Tibial artery (tissue), 4 donors: ENCODE results near the gene PIR.

Source experiments
- DNase-seq, 2 donors: peaks; one replicate each; pipeline ENCODE4 v3.0.0-alpha.2; 2019
- H3K27ac ChIP-seq, 2 donors: fragments of 200-600 bp; sonication (generic) in 1 of 2; 1 replicate in 1 of 2; 2 replicates in 1 of 2; pipeline ENCODE4 v1.5.1; 2018 to 2019; ENCODE audit warnings: mild to moderate bottlenecking in 1 of 2
- H3K27me3 ChIP-seq, 2 donors: fragments of 200-600 bp; sonication (generic) in 1 of 2; one replicate each; pipeline versions ENCODE4 v1.5.1 to v1.6.0; 2016 to 2019
- H3K36me3 ChIP-seq, 3 donors: fragments of 200-600 bp; sonication (generic) in 2 of 3; one replicate each; pipeline ENCODE4 v1.5.1; 2016 to 2019; ENCODE audit warnings: mild to moderate bottlenecking in 2 of 3
- H3K4me1 ChIP-seq, 4 donors: fragments of 200-600 bp; sonication (generic) in 2 of 4; 1 replicate in 3 of 4; 2 replicates in 1 of 4; pipeline ENCODE4 v1.5.1; 2016 to 2019
- H3K4me3 ChIP-seq, 2 donors: fragments of 200-600 bp; sonication (generic) in 1 of 2; 1 replicate in 1 of 2; 2 replicates in 1 of 2; pipeline ENCODE4 v1.5.1; 2018 to 2019; ENCODE audit warnings: mild to moderate bottlenecking in 2 of 2
- H3K9me3 ChIP-seq, 3 donors: fragments of 200-600 bp; sonication (generic) in 1 of 3; one replicate each; pipeline ENCODE4 v1.5.1; 2016 to 2019
- intact Hi-C: fragments of 100-400 bp; cut with DNase I; formaldehyde crosslinking; loops from one replicate; pipeline ENCODE4 v1.15.0; 2023; ENCODE audit warnings: low total_unique reads
- TF ChIP-seq, protein P1 (sequence below), 2 experiments: fragments of 200-600 bp in 1 of 2; fragments of 450-650 bp in 1 of 2; IDR thresholded peaks; one replicate each; pipeline ENCODE4 v1.5.1; 2017 to 2019; ENCODE audit warnings: antibody characterized with exemption in 2 of 2, mild to moderate bottlenecking in 1 of 2, moderate library complexity in 1 of 2

PIR gene

DNA sequence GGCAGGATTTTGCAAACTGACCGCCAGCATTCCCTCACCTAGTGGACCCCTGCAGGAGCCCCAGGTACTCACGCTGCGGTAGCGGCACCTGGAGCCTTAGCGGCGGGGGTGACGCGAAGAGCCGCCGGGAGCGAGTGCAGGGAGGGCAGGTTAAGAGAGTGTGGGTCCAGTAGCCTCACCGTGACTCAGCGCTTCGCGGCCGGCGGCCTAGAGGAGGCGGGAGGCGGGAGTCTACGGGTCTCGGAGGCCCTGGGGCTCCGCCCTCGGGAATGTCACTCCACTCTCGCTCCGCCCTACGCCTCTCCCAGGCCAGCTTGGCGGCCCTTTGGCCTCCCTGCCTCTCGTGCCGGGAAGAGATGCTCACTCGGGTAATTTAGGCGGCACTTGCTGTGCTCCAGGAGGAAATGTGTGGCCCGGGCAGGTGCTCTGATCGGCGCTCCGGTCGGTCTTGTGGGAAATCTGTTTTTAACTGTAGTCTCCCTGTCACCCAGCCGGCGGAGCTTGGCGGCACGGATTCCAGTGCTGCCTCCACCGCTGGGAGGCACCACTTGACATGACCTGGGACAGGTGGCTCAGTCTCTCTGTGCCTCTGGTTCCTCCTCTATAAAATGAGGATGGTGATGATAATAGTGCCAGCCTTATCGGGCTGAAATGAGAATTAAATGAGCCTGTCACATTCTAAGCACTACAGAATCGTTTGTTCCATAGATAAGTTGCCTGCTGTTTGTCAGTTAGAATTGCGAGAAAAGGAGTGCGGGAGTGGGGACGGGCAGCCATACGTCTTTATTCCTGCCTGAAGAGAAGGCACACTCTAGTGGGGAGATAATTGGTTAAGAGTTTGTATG is at the start of gene PIR:
TSS of gene PIR (minus strand) at position 216 of the 845 bp plus-strand sequence. CDS start 2,076 bp downstream, outside the sequence.
- H3K36me3 ChIP-seq = no peaks in the 10 kb centered on the region
- H3K4me3 ChIP-seq = peak within 1 kb of the TSS; percentile 59 to 64
- no peaks in the 10 kb centered on the region for H3K27me3 ChIP-seq
- peak within 1 kb of the TSS; percentile 55 to 77 for H3K27ac ChIP-seq
- no peaks in the 10 kb centered on the region for H3K9me3 ChIP-seq
- TF ChIP-seq, protein P1, sequence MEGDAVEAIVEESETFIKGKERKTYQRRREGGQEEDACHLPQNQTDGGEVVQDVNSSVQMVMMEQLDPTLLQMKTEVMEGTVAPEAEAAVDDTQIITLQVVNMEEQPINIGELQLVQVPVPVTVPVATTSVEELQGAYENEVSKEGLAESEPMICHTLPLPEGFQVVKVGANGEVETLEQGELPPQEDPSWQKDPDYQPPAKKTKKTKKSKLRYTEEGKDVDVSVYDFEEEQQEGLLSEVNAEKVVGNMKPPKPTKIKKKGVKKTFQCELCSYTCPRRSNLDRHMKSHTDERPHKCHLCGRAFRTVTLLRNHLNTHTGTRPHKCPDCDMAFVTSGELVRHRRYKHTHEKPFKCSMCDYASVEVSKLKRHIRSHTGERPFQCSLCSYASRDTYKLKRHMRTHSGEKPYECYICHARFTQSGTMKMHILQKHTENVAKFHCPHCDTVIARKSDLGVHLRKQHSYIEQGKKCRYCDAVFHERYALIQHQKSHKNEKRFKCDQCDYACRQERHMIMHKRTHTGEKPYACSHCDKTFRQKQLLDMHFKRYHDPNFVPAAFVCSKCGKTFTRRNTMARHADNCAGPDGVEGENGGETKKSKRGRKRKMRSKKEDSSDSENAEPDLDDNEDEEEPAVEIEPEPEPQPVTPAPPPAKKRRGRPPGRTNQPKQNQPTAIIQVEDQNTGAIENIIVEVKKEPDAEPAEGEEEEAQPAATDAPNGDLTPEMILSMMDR (IDR thresholded peaks at IDR 0.05) = peak in 1 of 2 experiments; percentile 18
- DNase-seq = peak; percentile 84 to 92
- intact Hi-C loops = loop anchor here (10.0 kb wide), 1 partner anchor 361 kb away; the partner anchor contains the start of gene AP1S2
- peaks cover 0 to 16% (median 0%) of the 10 kb centered on the region in 4 donors for H3K4me1 ChIP-seq

DNA sequence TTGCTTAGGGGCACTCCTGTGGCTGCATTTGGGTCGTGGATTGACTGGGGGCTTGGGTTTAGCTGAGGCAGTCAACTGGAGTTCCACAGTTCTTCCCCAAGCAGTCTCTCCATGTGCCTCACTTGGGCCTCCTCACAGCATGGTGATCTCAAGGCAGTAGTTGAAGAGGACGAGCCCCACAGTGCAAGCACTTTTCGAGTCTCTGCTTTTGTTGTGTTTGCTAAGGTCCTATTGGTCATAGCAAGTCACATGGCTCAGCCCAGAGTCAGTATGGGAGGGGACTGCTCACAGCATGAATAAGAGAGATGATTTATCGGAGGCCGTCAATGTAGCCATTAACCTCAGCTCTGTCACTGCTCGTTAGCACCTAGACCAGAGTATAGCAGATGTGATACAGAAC is 37.2 kb upstream of the PIR start:
- Histone ChIP-seq H3K36me3 (no peaks in the 10 kb centered on the region), H3K4me3 (no peak overlapping the region), H3K9me3 (no peaks in the 10 kb centered on the region), H3K27me3 (no peaks in the 10 kb centered on the region), H3K27ac (no peak overlapping the region), H3K4me1 (no peaks in the 10 kb centered on the region)
- TF ChIP-seq, protein P1 (IDR thresholded peaks at IDR 0.05) = no peak
- no peak for DNase-seq
- intact Hi-C loops = no loop called here

DNA sequence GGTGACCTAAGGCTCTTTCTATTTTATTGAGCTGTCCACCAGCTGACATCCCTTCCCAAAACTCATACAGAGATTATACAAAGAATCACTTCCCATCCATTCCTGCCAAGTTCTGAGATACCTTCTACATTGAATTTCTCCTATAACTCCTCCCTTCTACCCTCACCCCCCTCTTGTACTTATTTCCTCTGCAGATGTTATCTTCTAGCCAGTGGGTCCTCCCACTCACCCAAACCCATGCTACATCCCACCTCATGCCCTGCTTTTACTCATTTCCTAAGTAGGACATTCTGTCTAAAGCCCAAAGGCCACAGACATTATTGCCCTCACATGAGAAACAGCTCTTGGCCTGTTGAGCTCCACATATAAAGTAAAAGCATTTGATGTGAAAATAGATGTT is 36.0 kb upstream of the PIR start:
- TF ChIP-seq, protein P1 (IDR thresholded peaks at IDR 0.05) = no peak
- Histone ChIP-seq H3K27me3 (no peaks in the 10 kb centered on the region), H3K4me3 (no peak overlapping the region), H3K36me3 (no peaks in the 10 kb centered on the region), H3K27ac (no peak overlapping the region), H3K9me3 (no peaks in the 10 kb centered on the region), H3K4me1 (no peaks in the 10 kb centered on the region)
- intact Hi-C loops = no loop called here
- DNase-seq = no peak

DNA sequence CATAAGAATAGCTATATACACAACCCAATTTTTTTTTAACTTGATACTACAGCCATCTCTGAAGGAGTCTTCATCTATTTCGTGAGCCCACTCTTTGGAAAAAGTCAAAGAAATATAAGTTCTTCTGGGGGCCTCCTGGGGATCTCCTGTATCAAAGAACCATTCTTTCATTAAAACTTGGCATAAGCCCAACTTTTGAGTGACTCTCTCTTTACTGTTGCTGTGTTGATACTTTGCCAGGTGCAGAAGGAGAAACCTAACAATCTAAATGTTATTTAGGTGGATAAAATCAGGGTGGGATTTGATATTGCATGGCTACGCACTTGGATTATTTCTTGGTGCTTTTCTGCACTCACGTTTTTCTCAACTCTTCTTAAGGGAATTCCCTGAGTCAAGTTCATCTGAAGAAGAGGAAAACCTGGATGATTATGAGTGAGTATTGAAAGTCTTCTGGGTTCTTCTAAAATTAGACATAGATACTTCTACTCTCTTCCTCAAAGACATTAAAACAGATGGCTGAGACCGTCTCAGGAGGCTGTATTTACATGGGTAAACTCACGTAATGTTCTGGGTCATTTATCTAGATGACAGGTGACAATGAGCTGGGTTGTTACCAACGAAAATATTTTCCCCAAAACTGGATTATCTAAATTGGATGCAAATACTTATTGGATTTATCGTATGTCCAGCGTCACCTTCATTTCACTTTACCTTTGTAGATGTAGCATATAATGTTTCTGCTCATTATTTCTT is 32.7 kb upstream of the PIR start:
- intact Hi-C loops = no loop called here
- H3K4me1 ChIP-seq = no peaks in the 10 kb centered on the region
- H3K27ac ChIP-seq = no peak overlapping the region
- no peaks in the 10 kb centered on the region for H3K36me3 ChIP-seq
- no peaks in the 10 kb centered on the region for H3K9me3 ChIP-seq
- no peak for DNase-seq
- H3K4me3 ChIP-seq = no peak overlapping the region
- TF ChIP-seq, protein P1 (IDR thresholded peaks at IDR 0.05) = no peak
- H3K27me3 ChIP-seq = no peaks in the 10 kb centered on the region

DNA sequence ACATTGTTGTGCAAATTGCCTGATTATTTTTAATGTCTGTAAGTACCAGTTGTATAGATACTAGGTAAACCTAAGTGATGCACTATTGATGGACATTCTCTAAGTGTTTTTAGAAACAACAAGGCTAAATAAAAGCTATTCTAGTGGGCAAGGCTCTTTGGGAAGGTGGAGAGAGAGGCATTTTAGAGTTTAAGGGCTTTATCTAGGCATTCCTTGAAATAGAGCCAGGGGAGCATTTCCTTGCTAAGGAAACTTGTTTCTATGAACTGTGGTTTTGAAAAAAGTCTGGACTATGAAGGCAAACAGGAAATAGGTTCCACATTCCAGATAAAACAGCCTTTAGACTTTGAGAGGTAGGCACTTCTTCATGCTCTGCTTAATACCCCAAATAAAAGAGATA is 31.3 kb upstream of the PIR start:
- intact Hi-C loops = no loop called here
- Histone ChIP-seq H3K27me3 (no peaks in the 10 kb centered on the region), H3K36me3 (no peaks in the 10 kb centered on the region), H3K9me3 (no peaks in the 10 kb centered on the region), H3K4me3 (no peak overlapping the region), H3K27ac (no peak overlapping the region), H3K4me1 (no peaks in the 10 kb centered on the region)
- TF ChIP-seq, protein P1 (IDR thresholded peaks at IDR 0.05) = no peak
- DNase-seq = no peak
